T1000 (cell line): ENCODE measurements around the gene CASS4.

ENCODE experiments used
- DNase-seq: peaks from one replicate; lab custom pipeline; 2025; ENCODE audit warnings: mixed read lengths; lab: John Stamatoyannopoulos, UW

CASS4 gene

DNA sequence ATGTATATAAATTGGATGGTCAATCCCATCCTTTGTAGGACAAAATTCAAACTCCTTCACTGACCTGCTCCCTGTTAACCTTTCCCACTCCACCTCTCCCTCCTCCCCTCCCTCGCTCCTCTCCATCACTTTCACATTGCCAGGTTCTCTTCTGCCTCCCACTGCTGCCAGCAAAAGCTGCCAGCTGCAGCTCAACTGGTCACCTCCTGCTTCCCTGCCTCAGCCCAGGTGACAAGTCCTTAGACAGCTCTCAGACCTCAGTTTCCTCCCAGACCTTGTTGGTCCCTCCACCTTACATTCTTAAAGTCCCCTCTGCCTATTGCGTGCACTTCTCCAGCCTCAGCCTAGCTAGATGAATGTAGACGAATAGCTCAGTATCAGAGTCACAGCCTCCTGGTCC lies 33.1 kb downstream of the CASS4 start:
- no peak for DNase-seq

DNA sequence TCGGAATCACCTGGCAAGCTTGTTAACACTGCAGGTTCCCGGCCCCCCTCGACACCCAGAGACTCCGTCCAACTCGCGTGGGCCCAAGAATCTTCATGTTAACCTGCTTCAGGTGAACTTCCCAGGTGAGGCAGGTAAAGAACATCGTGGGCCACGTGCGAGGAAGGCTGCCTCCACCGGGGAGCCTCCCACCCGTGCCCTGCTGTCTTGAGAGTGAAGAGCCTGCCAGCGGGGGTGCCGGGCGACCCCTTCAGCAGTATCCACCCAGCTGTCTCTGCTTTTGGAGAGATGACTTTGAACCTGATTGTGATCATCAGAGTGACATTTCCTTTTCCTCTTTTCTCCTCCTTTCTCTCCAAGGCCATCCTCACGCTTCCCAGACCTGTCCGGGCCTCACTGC lies 33.5 kb downstream of the CASS4 start:
- DNase-seq = no peak

DNA sequence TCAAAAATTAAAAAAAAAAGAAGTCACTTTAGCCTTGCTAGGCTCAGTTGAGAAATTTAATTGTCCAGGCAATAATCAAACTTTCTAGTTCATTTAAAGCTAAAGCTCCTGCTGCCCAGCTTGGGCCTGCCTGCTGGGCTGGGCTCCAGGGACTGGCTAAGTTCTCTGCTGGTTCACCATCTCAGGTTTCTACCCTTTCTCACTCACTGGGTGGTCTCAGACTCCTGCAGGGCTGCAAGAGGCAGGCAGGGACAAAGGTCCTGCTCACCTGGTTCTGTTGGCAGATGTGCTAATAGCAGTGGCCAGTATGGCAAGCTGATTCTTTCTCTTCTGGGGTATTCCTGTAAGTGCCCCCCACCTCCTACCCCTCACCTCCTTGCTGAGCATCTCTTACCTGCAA lies 35.2 kb downstream of the CASS4 start:
- DNase-seq = no peak

DNA sequence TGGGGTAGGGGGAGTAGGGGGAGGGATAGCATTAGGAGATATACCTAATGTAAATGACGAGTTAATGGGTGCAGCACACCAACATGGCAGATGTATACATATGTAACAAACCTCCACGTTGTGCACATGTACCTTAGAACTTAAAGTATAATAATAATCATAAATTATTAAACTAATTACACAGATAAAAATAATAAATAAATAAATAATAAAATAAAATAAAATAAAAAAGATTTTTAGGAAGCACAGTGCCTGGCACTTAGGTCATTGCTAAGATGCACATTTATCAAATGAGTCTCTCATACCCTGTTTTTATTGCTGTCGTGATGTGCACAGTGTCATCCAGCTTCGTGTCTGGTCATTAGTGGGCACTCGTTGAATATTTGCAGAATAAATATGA lies 37.4 kb downstream of the CASS4 start:
- no peak for DNase-seq

DNA sequence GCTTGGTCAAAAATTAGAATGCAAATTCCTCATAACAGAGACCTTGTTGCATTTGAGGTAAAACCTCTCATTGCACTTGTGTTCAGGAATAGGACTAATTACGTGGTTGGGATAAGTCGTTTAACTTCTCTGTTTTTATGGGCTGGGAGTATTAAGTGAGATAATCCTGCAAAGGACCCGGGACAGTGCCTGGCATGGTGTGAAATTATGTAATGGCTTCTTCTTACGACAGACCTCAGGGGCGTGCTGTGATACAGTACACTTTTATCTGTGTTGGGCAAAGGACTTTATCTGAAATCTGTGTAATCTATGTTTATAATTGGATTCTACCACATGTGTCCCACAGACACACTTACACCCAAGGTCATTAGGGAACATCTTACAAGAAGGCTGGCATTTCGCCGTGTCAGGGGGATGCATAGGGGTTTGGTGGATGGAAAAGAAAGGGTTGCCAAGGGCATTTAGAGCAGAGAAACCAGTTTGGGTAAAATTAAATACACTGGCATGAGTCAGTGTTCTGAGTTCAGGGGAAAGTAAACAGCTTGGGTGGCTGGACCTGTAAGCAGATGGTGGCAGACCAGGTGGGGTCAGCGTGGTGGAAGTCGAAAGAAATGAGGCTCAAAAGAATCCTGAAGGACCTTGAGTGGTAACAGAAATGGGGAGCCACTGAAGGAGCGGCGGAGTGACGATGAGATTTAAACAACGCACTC lies 39.2 kb downstream of the CASS4 start:
- no peak for DNase-seq

DNA sequence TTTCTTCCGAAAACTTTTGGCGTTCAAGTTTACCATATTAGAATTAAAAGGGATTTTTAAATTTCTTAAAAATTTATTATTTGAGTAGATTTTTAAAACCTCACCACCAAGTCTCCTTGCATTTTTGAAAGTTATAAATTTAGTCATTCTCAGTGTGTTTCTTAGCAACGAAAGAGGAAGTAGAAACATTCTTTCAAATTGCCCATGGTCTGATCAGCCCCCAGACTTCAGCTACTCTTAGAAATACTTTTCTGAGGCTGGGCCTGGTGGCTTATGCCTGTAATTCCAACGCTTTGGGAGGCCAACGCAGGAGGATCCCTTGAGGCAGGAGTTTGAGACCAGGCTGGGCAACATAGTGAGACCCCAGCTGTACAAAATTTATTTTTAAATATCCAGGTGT lies 41.3 kb downstream of the CASS4 start:
- no peak for DNase-seq

DNA sequence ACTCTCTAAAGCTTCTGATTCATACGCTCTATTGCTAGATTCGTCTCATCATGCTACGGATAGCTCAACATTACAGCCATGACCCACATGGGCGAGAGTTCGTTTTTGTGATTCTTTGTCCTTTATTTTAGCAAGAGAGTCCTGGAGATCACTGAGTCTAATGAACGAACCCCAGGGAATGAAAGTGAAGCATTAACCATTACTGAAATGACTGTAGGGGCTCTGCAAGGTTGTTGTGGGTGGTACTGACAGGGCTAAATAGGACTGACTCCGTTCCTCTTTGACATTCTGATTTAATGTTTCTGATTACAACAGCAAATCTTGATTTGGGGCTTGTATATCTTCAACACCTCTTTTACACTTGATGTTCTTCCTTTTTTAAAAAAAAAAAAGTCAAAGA lies 42.7 kb downstream of the CASS4 start:
- no peak for DNase-seq

DNA sequence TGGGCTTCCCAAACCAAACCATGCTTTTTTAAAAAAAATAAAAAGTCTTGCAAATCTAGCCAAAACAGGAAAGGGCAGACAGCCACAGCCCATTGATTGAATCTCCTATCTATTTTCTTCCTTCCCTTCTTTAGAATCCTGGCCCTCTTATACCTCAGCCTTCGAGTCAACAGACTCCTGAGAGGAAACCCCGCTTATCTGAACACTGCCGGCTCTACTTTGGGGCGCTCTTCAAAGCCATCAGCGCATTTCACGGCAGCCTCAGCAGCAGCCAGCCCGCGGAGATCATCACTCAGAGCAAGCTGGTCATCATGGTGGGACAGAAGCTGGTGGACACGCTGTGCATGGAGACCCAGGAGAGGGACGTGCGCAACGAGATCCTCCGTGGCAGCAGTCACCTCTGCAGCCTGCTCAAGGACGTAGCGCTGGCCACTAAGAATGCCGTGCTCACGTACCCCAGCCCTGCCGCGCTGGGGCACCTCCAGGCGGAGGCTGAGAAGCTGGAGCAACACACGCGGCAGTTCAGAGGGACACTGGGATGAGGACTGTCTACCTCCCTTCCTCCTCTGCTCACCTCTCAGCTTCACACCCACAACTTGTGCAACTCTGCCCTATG lies 46.3 kb downstream of the CASS4 start:
- DNase-seq = no peak

DNA sequence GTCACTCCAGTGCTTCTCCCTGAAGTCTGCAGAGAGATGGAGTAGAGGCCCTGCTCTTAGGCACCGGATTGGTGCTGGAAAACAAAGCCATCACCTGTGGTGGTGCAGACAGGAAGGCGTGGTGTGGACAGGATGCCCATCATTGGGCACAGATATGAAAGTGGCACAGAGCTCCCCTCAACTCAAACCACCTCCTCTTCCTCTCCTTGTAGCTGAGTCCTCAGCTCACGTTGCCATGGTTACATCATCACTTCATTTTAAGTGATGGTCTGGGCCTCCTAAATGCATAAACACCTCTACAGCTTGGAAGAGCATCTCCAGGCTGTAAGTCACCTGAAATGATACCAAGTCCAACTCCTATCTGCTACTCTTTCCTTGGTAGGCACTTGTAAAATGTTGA lies 48.4 kb downstream of the CASS4 start:
- no peak for DNase-seq

DNA sequence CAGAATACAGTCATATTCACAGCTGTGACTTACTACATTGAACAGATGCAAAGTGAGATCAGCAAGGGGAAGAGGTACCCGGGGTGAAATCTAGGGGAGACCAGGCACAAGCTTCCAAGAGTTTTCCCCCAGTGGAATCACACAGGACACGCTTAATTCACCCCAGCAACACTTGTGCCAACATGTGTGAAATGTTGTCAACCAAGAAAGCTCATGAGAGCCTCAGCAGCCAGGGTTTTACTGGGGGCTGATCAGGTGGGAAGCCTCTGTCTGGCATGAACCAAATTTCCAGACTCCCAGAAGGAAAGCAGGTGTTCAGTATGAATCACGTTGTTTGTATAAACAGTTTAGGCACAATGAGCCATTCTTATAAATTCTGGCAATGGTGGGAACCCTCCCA lies 49.5 kb downstream of the CASS4 start:
- DNase-seq = no peak

DNA sequence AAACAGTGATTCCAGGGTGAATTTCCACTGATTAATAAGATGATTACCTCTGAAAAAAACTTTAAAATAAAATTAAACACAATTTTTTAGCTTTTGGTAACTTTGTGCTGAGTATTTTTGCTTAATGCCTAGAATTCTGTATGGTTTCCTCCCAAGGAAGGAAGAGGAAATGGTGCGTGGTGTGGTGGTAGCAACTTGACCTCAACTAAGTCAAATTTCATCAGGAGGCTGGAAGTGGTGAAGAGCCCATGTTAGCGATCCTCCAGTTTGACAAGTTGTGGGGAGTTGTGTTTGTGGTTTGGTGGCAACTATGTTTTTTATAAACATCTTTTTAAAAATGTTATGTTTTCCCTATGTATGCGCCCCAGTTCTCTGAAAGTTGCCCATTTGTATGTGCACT lies 51.4 kb downstream of the CASS4 start:
- DNase-seq = no peak

DNA sequence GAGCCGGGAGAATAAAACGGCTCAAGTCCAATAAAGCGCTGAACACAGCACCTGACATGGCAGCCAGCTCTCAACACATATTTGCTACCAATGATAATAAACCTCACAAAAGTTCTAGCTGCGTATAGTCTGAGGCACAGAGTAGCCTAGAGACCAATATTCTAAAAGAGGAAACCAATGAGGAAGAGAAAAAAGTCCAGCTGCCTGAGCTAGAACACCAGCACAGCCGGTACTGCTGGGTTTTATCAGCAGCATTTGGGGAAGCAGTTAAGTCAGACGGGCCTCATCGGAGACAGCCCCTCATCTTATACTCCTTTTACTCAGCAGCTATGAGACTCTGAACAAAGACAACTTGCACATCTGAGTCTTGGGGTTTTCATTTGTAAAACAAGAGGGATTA lies 53.9 kb downstream of the CASS4 start:
- no peak for DNase-seq

DNA sequence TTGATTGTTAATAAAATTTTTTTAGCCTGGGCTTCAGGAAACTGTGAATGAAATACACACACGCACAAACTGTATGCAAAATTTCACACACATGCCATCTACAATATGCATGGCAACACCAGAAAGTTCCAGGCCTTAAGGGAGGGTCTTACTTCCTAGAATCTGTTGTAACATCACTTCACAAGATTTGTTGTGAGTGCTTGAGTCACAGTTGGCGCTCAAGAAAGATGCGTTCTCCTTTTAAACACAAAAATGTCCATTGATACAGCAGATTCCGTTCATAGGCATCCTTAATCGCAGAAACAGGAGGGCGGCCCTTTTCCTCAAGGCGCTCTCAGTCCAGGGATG lies 55.9 kb downstream of the CASS4 start:
- no peak for DNase-seq

DNA sequence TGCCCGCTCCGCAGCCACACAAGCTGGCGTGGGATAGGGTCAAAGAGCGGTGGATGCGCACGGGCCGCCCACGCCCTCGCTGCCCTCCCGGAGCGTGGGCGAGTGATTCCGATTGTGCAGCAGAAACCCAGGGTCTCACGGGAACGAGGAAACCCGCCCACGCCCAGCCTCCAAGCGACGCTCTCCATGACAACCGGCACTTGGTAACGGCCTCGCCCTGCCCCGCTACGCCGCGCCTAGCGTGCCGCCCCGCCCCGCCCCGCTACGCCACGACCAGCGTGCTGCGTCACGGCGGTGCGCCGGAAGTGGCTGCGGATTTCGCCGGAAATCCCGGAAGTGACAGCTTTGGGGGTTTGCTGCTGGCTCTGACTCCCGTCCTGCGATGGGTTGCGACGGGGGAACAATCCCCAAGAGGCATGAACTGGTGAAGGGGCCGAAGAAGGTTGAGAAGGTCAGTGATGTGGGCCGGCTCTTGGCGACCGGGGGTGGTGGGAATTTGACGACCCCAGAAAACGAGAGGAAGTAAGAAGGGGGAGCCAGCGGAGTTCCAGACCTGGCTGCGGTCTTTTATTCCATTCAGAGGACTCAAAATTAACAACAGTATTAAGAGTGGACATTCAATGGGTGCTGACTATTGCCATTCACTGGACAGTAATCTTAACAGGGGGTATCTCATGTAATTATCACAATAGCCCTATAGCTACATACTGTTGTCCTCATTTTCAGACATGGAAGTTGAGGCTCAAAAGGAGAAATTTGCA lies 56.4 kb downstream of the CASS4 start, which contains the start of gene RTF2:
Gene RTF2, plus strand, starts transcription at position 312 of the 761 bp plus-strand sequence. Its CDS starts 71 bp downstream, at position 383.
- peak; percentile 98 for DNase-seq

DNA sequence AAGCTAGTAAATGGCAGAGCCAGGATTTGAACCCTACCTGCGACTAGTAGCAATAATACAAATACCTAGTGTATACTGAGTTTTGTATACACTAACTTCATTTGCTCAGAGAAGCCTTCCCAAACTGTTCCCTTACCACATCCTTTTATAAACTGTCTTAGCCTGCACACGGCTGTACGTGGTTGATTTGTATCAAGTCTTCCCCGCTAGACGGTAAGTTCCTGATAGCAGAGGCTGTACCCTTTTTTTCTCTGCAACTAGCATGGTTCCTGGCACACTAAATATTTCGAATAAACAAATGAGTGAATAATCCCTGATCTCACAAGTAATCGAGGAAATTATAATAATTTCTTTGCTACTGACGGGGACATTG lies 57.0 kb downstream of the CASS4 start:
- DNase-seq = no peak

DNA sequence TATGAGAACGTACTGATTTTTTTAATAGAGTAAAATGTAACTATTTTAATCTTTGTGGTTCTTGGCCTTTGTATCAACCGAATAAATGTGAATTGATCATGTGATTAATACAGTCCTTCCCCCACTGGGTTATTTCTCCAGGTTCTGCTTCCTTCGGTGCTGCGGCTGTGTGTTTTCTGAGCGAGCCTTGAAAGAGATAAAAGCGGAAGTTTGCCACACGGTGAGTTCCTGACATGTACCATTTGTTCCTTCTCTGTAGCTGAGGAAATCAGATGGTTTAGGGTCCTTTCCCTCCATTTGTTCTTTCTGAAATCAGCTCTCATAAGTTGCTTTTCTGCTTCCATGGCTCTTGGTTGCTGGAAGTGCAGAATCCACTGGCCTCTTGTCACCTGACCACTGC lies 71.9 kb downstream of the CASS4 start:
- no peak for DNase-seq

DNA sequence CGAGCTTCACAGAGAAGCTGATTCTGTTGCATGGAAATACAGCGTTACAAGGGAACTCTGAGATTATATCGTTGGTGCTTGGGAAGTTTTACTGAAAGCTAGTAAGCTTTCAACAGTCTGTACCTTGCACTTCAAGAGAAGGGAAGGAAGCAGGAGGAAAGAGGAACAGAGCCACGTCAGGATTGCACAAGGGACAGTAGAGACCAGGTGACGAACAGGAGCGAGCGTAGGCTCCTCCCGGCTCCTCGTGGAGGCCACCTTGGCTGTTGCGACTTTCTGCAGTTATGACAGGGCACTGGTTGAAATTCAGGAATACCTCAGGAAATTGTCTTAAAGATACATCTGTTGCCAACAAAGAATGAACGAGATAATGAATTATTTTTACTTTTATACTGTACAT lies 75.2 kb downstream of the CASS4 start:
- no peak for DNase-seq

DNA sequence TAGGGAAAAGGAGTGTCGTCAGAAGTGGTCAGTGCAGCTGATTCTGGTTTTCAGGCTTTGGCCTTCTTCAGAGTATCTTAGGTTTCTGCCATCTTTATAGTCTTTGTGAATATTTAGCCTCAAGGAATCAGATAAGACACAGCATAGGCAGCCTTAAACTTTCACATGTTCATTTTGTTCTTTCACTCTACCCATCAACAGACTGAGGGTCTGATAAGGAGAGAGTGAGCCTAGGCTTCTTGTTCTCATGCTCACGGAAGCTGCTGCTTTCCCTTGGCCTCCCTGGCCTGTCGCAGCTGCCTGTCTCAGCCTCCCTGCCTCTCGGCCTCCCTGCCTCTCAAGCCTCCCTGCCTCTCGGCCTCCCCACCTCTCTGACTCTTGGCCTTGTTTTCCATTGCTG lies 76.5 kb downstream of the CASS4 start:
- no peak for DNase-seq

DNA sequence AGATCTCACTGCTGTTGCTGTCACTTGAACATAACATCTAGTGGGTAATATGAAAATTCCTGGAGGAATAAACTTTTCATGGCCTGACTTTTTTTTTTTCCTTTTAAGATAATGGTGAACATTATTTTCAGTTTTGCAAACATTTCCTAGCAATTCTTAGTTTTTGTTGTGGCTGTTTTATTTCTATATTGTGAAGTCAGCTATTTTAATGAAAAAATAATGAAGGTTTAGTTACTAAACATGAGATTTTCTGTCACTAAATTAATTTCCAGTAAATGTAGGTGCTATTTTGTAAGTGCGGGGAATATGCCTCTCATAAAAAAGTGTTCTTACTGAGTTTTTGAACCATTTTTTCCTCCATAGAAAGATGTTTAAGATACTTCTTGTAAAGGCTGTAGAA lies 89.1 kb downstream of the CASS4 start:
- DNase-seq = no peak

DNA sequence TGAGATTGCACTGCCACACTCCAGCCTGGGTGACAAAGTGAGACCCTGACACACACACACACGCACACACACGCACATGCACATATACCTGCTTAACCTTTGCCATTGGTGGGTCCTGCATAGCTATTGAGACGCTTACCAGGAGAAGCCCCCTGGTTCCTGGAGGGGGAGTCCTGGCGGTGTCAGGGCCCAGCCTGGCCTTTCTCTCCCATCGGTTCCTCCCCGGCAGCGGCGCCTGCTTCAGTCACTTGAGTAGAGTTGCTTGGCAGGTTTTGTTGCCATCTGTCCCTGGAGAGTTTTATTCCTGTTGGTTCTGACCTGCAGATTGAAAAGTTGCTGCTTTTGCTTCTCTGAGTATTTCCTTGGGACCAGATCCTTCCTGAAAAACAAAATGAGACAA lies 91.9 kb downstream of the CASS4 start:
- DNase-seq = no peak

DNA sequence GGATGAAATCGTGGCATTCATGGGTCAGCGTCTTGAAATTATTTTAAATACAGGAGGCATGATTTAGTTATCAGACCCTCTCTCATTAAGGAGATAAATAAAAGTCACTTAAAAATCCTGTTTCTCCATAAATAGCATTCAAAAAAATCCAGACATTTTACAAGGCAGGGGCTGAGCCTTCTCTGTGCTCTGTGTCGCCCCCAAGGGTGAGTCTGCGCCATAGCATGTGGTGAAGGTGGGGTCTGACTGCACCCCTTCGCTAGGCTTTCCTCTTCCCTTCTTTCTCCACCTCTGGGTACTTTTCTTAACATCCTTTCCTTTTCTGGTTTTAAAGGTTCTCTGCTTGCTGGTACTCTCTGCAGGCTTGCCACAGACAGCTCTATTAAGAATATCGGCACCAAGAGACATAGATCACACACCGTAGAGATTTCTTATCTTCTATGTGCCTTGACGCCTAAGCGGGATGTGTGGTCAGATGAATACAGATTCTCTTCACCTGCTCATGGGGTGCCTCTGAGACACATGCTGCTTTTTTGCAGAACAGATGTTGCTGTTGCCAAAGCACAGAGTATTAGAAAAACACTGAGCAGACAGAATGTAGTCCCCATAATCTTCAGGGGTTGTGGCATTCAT lies 92.4 kb downstream of the CASS4 start:
- no peak for DNase-seq

DNA sequence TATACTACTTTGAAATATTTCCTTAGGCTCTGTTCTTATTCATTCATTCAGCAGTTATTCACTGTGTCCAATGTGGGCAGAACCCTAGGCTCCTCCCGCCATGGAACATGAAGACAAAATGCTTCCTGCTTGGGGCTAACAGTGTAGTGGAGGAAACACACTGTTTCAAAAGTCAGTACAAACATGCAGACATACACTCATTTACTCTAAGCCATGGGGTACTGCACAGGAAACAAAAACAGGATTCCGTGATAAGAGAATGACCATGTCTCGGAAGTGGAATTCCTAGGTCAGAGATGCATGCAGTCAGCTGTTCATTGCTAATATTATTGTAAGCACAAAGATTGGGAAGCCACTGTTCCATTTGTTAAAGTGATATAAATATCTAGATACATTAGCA lies 94.0 kb downstream of the CASS4 start:
- no peak for DNase-seq
